GM12878 (cell line): Measurements from ENCODE around the gene EEF2K. TPM values are rescaled to one million over a fixed set of nuclear protein-coding genes. Genes with fewer than 3 reads are reported as not detected.
A peak's percentile ranks its signal among the peaks of the same experiment; 100 is the strongest.

ENCODE experiments used
- ATAC-seq: fragments of 200-7000 bp; cut with Tn5 transposase; 3 replicates; pipeline ENCODE4 v1.9.1; 2020; ENCODE audit warnings: mild to moderate bottlenecking, moderate library complexity
- BruUV-seq: library from RNA; stranded (reverse); fragments of 400-500 nt; replicated peaks from 2 replicates; lab custom pipeline; 2021; lab: Mats Ljungman, UMichigan
- CTCF ChIA-PET: fragments of 300-600 bp; sonication (Branson Sonifier 250); formaldehyde crosslinking; extraction: SDS; loops from one replicate; lab custom pipeline; 2021; ENCODE audit warnings: inconsistent platforms; lab: Yijun Ruan, JAX
- POLR2A ChIA-PET: fragments of 350-600 bp; formaldehyde crosslinking; extraction: SDS; loops from one replicate; lab custom pipeline; 2021; ENCODE audit warnings: inconsistent platforms; lab: Charles Lee
- RAD21 ChIA-PET: fragments of 300-600 bp; sonication (Branson Sonifier 250); formaldehyde crosslinking; loops from one replicate; lab custom pipeline; 2023; ENCODE audit warnings: antibody characterized with exemption; ENCODE audit not compliant: unreplicated experiment; lab: Charles Lee
- SMC1A ChIA-PET: fragments of 300-600 bp; sonication (Branson Sonifier 250); formaldehyde crosslinking; loops from one replicate; lab custom pipeline; 2023; ENCODE audit not compliant: unreplicated experiment, uncharacterized antibody; lab: Charles Lee
- DNase-seq: peaks from one replicate; pipeline ENCODE4 v3.0.0-alpha.2; 2011; ENCODE audit warnings: low read depth, low spot score
- FAIRE-seq: peaks from 3 replicates; lab custom pipeline; 2011; peaks lifted over from hg19 to GRCh38; lab: Jason Lieb, UNC
- H2AFZ ChIP-seq: 2 replicates; pipeline ENCODE4 v1.6.0; 2011; ENCODE audit warnings: low read depth, low read length, control low read depth; ENCODE audit not compliant: control insufficient read depth
- H3K27ac ChIP-seq: 2 replicates; pipeline ENCODE4 v1.5.1; 2011; ENCODE audit warnings: control low read depth; ENCODE audit not compliant: control insufficient read depth, insufficient read depth
- H3K27me3 ChIP-seq, 2 experiments: replicated peaks in 1 of 2; 2 replicates each; pipeline versions ENCODE4 v1.6.0 to v1.6.1; 2011; ENCODE audit warnings: low read length in 1 of 2; ENCODE audit not compliant: control insufficient read depth in 2 of 2, insufficient read depth in 2 of 2
- H3K36me3 ChIP-seq, 2 experiments: 2 replicates each; pipeline ENCODE4 v1.5.1; 2011; ENCODE audit warnings: low read length in 1 of 2; ENCODE audit not compliant: control insufficient read depth in 2 of 2, insufficient read depth in 2 of 2
- H3K4me1 ChIP-seq: 2 replicates; pipeline ENCODE4 v1.6.1; 2011; ENCODE audit warnings: mild to moderate bottlenecking, low read length, moderate library complexity, mixed read lengths; ENCODE audit not compliant: control insufficient read depth, insufficient read depth
- H3K4me2 ChIP-seq: 2 replicates; pipeline ENCODE4 v1.6.0; 2011; ENCODE audit warnings: control low read depth; ENCODE audit not compliant: control insufficient read depth, insufficient read depth
- H3K4me3 ChIP-seq: fragments of 200-600 bp; sonication (generic); 2 replicates; pipeline ENCODE4 v1.5.1; 2016
- H3K79me2 ChIP-seq: 2 replicates; pipeline ENCODE4 v1.6.0; 2011; ENCODE audit warnings: low read length; ENCODE audit not compliant: control insufficient read depth, insufficient read depth
- H3K9ac ChIP-seq: 2 replicates; pipeline ENCODE4 v1.8.0; 2011; ENCODE audit warnings: low read length, control low read depth, mixed read lengths; ENCODE audit not compliant: control insufficient read depth, insufficient read depth
- H3K9me3 ChIP-seq: replicated peaks from 3 replicates; pipeline ENCODE4 v1.5.1; 2011; ENCODE audit warnings: mild to moderate bottlenecking, low read length; ENCODE audit not compliant: control insufficient read depth, insufficient read depth
- H4K20me1 ChIP-seq: 2 replicates; pipeline ENCODE4 v1.6.0; 2011; ENCODE audit not compliant: control insufficient read depth, insufficient read depth
- BCL11A ChIP-seq: IDR thresholded peaks from 2 replicates; pipeline ENCODE4 v1.6.1; 2011; ENCODE audit warnings: low read depth, low read length
- BHLHE40 ChIP-seq, 2 experiments: fragments of 450-650 bp in 1 of 2; IDR thresholded peaks; 2 replicates each; pipeline ENCODE4 v1.6.1; 2011 to 2017; ENCODE audit warnings: low read depth in 2 of 2, borderline replicate concordance in 1 of 2, improper control_type of control experiment in 1 of 2, low read length in 1 of 2, mild to moderate bottlenecking in 1 of 2
- BRCA1 ChIP-seq: IDR thresholded peaks from 2 replicates; pipeline ENCODE4 v1.6.1; 2011; ENCODE audit warnings: low read depth, low read length, improper control_type of control experiment
- CEBPB ChIP-seq, 2 experiments: fragments of 150-350 bp in 1 of 2; IDR thresholded peaks; 2 replicates each; pipeline ENCODE4 v1.6.1; 2012 to 2014; ENCODE audit warnings: low read depth in 2 of 2, low read length in 2 of 2, borderline replicate concordance in 1 of 2, inconsistent platforms in 1 of 2
- EED ChIP-seq: sonication (generic); IDR thresholded peaks from 2 replicates; pipeline ENCODE4 v1.6.1; 2016; ENCODE audit warnings: antibody characterized with exemption, low read depth
- EP300 ChIP-seq, 2 experiments: fragments of 150-350 bp in 1 of 2; IDR thresholded peaks; 2 replicates each; pipeline ENCODE4 v1.6.1; 2011 to 2012; ENCODE audit warnings: low read depth in 2 of 2, low read length in 2 of 2, borderline replicate concordance in 1 of 2, improper control_type of control experiment in 1 of 2, inconsistent platforms in 1 of 2; ENCODE audit not compliant: control insufficient read depth in 1 of 2
- IRF3 ChIP-seq: fragments of 450-650 bp; IDR thresholded peaks from 2 replicates; pipeline ENCODE4 v1.6.1; 2014; ENCODE audit warnings: mild to moderate bottlenecking
- MEF2B ChIP-seq: fragments of 450-650 bp; IDR thresholded peaks from 2 replicates; pipeline ENCODE4 v1.6.1; 2018; ENCODE audit warnings: mild to moderate bottlenecking, moderate library complexity; ENCODE audit not compliant: partially characterized antibody, poor library complexity, severe bottlenecking
- MYB ChIP-seq: fragments of 150-350 bp; IDR thresholded peaks from 2 replicates; pipeline ENCODE4 v1.6.1; 2014; ENCODE audit warnings: mild to moderate bottlenecking, low read depth, low read length, borderline replicate concordance
- RELA ChIP-seq: fragments of 450-650 bp; IDR thresholded peaks from 2 replicates; pipeline ENCODE4 v1.8.0; 2014; ENCODE audit warnings: borderline replicate concordance; ENCODE audit not compliant: partially characterized antibody
- RELB ChIP-seq: fragments of 450-650 bp; IDR thresholded peaks from 2 replicates; pipeline ENCODE4 v1.6.1; 2017; ENCODE audit warnings: low read depth, mild to moderate bottlenecking, moderate library complexity
- SIX5 ChIP-seq: IDR thresholded peaks from 2 replicates; pipeline ENCODE4 v1.6.1; 2011; ENCODE audit warnings: mild to moderate bottlenecking, low read depth, low read length, moderate library complexity; ENCODE audit not compliant: severe bottlenecking
- SMARCA5 ChIP-seq: fragments of 450-650 bp; IDR thresholded peaks from 2 replicates; pipeline ENCODE4 v1.6.1; 2017; ENCODE audit warnings: mild to moderate bottlenecking
- TBL1XR1 ChIP-seq: IDR thresholded peaks from 2 replicates; pipeline ENCODE4 v1.6.1; 2012; ENCODE audit warnings: low read depth, low read length, improper control_type of control experiment
- TCF7 ChIP-seq: IDR thresholded peaks from 2 replicates; pipeline ENCODE4 v1.6.1; 2014; ENCODE audit warnings: antibody characterized with exemption, borderline replicate concordance
- ZBTB11 ChIP-seq: fragments of 450-650 bp; formaldehyde crosslinking; IDR thresholded peaks from 2 replicates; pipeline ENCODE4 v1.5.0; 2022; ENCODE audit warnings: mild to moderate bottlenecking, missing genetic modification characterization
- ZSCAN29 ChIP-seq: fragments of 450-650 bp; IDR thresholded peaks from 2 replicates; pipeline ENCODE4 v1.6.1; 2017; ENCODE audit warnings: mild to moderate bottlenecking, moderate library complexity
- WGBS: methylation state at CpG from one replicate; pipeline ENCODE4 v1.1.6; 2016; ENCODE audit warnings: low lambda C conversion rate; ENCODE audit not compliant: insufficient replicate concordance, insufficient coverage; ENCODE audit errors: missing lambda C conversion rate; 5-methylcytosine and 5-hydroxymethylcytosine counted together
- in situ Hi-C: fragments of 300-500 bp; cut with MboI; formaldehyde crosslinking; loops from 9 replicates; pipeline ENCODE4 v1.14.3; 2018; ENCODE audit warnings: mixed read lengths
- intact Hi-C: fragments of 100-400 bp; cut with micrococcal nuclease; formaldehyde crosslinking; loops from one replicate; pipeline ENCODE4 v1.14.2; 2022; ENCODE audit not compliant: unreplicated experiment
- polyA plus RNA-seq, 11 experiments: library from polyadenylated mRNA; depleted of rRNA in 4 of 11; unstranded in 6 of 11; stranded (reverse) in 5 of 11; fragments of >200 nt; fragmentation: Nextera tagmentation in 4 of 11; fragmentation: Illumina TruSeq in 1 of 11; extraction: Ambion mirVana in 4 of 11; extraction: Trizol in 1 of 11; gene quantifications; 1 replicate in 1 of 11; 2 replicates in 10 of 11; pipeline versions ENCODE4 v1.2.1 to v1.2.3, GENCODE V29; 2011 to 2016; ENCODE audit warnings: inconsistent platforms in 2 of 11, missing spikeins in 2 of 11, low read depth in 1 of 11
- total RNA-seq, 4 experiments: library from RNA; depleted of rRNA in 3 of 4; stranded (reverse); fragments of >200 nt in 3 of 4; fragmentation: Illumina TruSeq in 1 of 4; extraction: Trizol in 1 of 4; gene quantifications; 2 replicates each; pipeline versions ENCODE4 v1.2.1 to v1.2.3, GENCODE V29; 2013 to 2021

EEF2K gene
- total and polyA plus RNA-seq, 10 of the 15 experiments (the other 5 are each of a cell fraction or from before 2014, with no cell fraction given) = 2.0 to 29.6 (median 12.2) TPM

- TF ChIP-seq TCF7 (no peak), MEF2B (no peak), BHLHE40 (IDR thresholded peaks at IDR 0.05; ENCODE audit: borderline replicate concordance in 1 of 2, low read depth in 2 of 2, low read length in 1 of 2) (no peak), EED (no peak), EP300 (IDR thresholded peaks at IDR 0.05; ENCODE audit: borderline replicate concordance in 1 of 2, control insufficient read depth in 1 of 2, low read depth in 2 of 2, low read length in 2 of 2) (no peak), RELB (no peak), SMARCA5 (no peak), TBL1XR1 (no peak)
Observed at GRCh38 chr16:22225060-22225459, 19.0 kb downstream of the EEF2K start (continued).

GRCh38 chr16:22229889-22230288 is 23.8 kb downstream of the EEF2K start:
- H3K4me2 ChIP-seq = no peak overlapping the region
- H3K4me1 ChIP-seq = no peaks in the 10 kb centered on the region
- H3K27me3 ChIP-seq = no peaks in the 10 kb centered on the region
- no peaks in the 10 kb centered on the region; the same call in 1 of the 2 replicates for H3K79me2 ChIP-seq
- H3K4me3 ChIP-seq = no peak overlapping the region
- no peaks in the 10 kb centered on the region for H4K20me1 ChIP-seq
- peaks cover 1 to 8% of the 10 kb centered on the region in 2 experiments; a peak in 3 of 4 replicates for H3K36me3 ChIP-seq
- no peaks in the 10 kb centered on the region for H3K9me3 ChIP-seq
- FAIRE-seq = no peak
- in situ Hi-C loops = no loop called here
- ChIA-PET CTCF (interaction anchor here (0.7 kb wide), 2 partner anchors 11 to 35 kb away, joined by 3 read pairs; no protein-coding TSS in a partner anchor), SMC1A (interaction anchor here (1.2 to 1.6 kb wide), 2 partner anchors 9 to 12 kb away, joined by 3 to 4 read pairs; no protein-coding TSS in a partner anchor), RAD21 (no interaction called here), POLR2A (no interaction called here)
- 76% methylated on average over 7 of the region's 7 CpGs for WGBS
- ATAC-seq = no peak
- DNase-seq = no peak
- no peak overlapping the region for H2AFZ ChIP-seq
- no peak overlapping the region for H3K9ac ChIP-seq
- intact Hi-C loops = no loop called here
- no peak overlapping the region for H3K27ac ChIP-seq
- BruUV-seq = TSS peak; percentile 49
- no peak for TF ChIP-seq IRF3
- TF ChIP-seq TBL1XR1 = no peak
- TF ChIP-seq RELA = no peak
- TF ChIP-seq ZSCAN29 = no peak
- TF ChIP-seq BCL11A = no peak
- no peak for TF ChIP-seq ZBTB11 (CRISPR knock-in tag)
- TF ChIP-seq SIX5 = no peak
- no peak for TF ChIP-seq CEBPB (IDR thresholded peaks at IDR 0.05; ENCODE audit: borderline replicate concordance in 1 of 2, low read depth in 2 of 2, low read length in 2 of 2)
- TF ChIP-seq MYB = no peak
- no peak for TF ChIP-seq EP300 (IDR thresholded peaks at IDR 0.05; ENCODE audit: borderline replicate concordance in 1 of 2, control insufficient read depth in 1 of 2, low read depth in 2 of 2, low read length in 2 of 2)
- no peak for TF ChIP-seq BRCA1
